WI38 (cell line): ENCODE measurements around the gene IL3RA.
"Not testable (repeated sequence)": the region's sequence is repeated elsewhere in the genome, so short reads cannot be mapped to it uniquely, and the experiment has no call there.

Source experiments
- H3K4me3 ChIP-seq: 2 replicates; pipeline ENCODE4 v1.5.1; 2011; ENCODE audit warnings: low read depth, mild to moderate bottlenecking, control low read depth, low read length
- TF ChIP-seq, protein P1 (sequence below): IDR thresholded peaks from 2 replicates; pipeline ENCODE4 v1.5.1; 2012; ENCODE audit warnings: low read depth, mild to moderate bottlenecking, control low read depth, low read length

IL3RA gene

DNA sequence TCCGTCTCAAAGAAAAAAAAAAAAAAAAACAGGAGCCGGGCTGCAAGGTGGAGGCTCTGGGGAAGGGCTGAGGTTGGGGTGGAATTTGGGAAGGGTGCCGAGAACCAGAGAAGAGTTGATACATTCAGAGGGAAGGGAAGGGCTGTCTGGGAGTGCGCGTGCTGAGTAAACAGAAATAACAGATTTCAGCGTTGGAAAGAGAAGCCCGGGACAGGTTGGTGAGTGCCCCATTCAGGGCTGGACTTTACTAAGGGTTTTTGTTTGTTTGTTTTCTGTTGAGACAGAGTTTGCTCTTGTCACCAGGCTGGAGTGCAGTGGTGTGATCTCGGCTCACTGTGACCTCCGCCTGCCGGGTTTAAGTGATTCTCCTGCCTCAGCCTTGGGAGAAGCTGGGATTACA is 1.7 kb upstream of the IL3RA start:
- TF ChIP-seq, protein P1, sequence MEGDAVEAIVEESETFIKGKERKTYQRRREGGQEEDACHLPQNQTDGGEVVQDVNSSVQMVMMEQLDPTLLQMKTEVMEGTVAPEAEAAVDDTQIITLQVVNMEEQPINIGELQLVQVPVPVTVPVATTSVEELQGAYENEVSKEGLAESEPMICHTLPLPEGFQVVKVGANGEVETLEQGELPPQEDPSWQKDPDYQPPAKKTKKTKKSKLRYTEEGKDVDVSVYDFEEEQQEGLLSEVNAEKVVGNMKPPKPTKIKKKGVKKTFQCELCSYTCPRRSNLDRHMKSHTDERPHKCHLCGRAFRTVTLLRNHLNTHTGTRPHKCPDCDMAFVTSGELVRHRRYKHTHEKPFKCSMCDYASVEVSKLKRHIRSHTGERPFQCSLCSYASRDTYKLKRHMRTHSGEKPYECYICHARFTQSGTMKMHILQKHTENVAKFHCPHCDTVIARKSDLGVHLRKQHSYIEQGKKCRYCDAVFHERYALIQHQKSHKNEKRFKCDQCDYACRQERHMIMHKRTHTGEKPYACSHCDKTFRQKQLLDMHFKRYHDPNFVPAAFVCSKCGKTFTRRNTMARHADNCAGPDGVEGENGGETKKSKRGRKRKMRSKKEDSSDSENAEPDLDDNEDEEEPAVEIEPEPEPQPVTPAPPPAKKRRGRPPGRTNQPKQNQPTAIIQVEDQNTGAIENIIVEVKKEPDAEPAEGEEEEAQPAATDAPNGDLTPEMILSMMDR = no peak
- no peak overlapping the region for H3K4me3 ChIP-seq

DNA sequence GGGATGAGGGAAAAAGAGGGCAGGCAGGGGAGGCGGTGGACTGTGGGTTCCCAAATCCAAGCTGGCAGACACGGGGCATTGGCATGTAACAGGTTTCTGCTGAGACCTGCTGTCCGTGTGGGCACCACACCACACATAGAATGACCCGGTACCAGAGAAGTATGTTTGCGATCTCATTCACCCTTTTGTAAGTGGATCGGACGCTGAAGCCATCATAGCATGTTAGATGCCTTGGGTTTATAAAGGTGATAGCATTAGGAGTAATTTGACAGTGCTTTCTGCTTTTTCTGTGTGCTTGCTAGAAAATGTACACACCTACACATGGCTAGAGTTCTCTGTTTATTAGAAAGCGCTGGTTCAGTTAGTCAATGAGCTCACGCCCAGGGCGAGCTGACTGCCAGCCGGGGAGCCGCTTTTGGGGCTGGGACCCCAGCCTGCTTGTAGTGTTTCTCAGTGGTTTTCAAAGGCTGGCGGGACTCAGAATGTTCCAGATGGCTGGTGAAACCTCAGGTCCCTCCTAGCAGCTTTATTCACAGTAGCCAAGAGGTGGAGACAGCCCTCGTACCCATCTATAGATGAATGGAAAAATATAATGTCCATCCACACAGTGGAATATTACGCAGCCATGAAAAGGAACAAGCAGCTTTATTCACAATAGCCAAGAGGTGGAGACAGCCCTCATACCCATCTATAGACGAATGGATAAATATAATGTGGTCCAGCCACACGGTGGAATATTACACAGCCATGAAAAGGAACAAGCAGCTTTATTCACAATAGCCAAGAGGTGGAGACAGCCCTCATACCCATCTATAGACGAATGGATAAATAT is 579 bp downstream of the IL3RA start:
- TF ChIP-seq, protein P1 = no peak
- H3K4me3 ChIP-seq = no peak overlapping the region

DNA sequence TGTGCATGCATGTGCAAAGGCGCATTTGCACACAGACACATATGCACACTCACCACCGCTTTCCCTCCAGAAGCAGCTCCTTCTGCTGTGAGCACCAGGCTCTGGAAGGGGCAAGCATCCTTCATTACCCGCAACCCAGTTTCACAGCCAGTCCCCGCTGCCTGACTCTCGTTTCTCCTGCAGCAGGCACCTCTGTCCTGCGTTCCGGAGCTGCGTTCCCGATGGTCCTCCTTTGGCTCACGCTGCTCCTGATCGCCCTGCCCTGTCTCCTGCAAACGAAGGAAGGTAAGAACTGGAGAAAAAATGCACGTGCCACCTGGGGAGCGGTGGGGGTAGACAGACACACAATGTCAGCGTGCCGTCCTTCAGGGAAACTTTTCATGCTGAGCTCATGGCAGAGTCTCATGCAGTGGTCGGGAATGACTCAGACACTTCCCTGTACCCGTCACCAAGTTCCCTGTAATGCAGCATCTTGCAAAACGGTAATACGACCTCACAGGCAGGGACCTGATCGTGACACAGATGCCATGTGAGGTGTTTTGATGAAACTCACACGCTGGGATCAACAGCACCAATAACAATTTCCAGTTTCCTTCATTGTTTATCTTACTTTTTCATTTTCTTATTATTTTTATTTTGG is 5.1 kb downstream of the IL3RA start:
- TF ChIP-seq, protein P1 = no peak

DNA sequence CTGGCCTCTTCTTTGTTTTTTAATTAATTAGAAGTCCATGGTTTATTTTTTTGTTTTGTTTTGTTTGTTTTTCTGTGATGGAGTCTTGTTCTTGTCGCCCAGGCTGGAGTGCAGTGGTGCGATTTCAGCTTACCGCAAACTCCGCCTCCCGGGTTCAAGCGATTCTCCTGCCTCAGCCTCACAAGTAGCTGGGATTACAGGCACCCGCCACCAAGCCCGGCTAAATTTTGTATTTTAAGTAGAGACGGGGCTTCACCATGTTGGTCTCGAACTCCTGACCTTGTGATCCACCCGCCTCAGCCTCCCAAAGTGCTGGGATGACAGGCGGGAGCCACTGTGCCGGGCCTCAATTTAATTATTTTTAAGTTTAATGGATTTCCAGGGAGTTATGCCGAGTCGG is 13.0 kb downstream of the IL3RA start:
- H3K4me3 ChIP-seq = not testable (repeated sequence)

More for the DNA sequence above, 5.1 kb downstream of the IL3RA start:
- no peak overlapping the region for H3K4me3 ChIP-seq

DNA sequence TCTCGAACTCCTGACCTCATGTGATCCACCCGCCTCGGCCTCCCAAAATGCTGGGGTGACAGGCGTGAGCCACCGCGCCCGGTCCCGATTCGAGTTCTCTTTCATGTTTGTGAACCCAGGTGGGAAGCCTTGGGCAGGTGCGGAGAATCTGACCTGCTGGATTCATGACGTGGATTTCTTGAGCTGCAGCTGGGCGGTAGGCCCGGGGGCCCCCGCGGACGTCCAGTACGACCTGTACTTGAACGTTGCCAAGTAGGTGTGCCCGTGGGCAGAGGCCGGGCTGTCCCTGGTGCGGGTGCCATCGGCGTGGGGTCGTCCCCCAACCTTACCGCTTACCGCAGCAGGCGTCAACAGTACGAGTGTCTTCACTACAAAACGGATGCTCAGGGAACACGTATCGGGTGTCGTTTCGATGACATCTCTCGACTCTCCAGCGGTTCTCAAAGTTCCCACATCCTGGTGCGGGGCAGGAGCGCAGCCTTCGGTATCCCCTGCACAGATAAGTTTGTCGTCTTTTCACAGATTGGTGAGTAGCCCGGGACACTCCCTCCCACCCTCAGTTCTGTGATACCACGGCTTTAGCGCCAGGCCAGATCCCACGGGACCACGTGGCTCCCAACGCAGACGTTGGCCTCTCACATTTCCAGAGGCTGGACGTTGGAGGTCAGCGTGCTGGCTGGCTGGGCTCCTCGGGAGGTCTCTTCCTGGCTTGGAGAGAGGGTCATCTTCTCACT is 15.6 kb downstream of the IL3RA start:
- TF ChIP-seq, protein P1 = no peak
- no peak overlapping the region for H3K4me3 ChIP-seq

DNA sequence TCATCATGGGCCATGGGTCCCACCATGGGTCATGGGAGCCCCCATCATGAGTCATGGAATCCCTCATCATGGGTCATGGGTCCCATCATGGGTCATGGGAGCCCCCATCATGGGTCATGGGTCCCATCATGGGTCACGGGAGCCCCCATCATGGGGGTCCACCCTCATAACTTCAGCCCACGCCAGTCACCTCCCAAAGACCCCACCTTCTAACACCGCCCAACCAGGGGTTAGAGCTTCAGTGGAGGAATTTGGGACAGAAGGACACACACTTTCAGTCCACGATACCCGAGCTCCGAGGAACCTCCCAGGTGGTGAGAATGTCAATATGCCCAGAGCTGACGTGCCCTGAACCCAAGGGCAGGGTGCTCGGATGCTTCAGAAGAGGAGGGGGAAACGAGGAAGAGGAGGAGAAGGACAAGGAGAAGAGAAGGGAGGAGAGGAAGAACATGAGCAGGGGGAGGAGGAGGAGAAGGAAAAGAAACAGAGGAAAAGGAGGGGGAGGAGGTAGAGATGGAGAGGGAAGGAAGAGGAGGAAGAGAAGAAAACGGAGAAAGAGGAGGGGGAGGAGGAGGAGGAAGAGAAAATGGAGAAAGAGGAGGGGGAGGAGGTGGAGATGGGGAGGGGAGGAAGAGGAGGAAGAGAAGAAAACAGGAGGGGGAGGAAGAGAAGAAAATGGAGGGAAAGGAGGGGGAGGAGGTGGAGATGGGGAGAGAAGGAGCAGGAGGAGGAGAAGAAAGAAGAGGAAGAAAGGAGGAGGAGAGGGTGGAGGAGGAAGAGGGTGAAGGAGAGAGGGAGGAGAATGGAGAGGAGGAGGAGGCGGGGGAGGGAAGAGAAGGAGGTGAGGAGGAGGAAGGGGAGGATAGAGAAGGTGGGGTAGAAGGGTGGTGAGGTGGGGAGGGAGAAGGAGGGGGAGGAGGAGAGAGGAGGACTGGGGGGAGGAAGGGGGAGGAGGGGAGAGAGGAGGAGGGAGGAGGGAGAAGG is 17.7 kb downstream of the IL3RA start:
- no peak overlapping the region for H3K4me3 ChIP-seq
- TF ChIP-seq, protein P1 = no peak
